Measurements from ENCODE around the gene SOX11. TPM values are rescaled to one million over a fixed set of nuclear protein-coding genes. Genes with fewer than 3 reads are reported as not detected.

SOX11 gene
- total RNA-seq, 1 experiment from 2014 or later = 0.02 TPM

DNA sequence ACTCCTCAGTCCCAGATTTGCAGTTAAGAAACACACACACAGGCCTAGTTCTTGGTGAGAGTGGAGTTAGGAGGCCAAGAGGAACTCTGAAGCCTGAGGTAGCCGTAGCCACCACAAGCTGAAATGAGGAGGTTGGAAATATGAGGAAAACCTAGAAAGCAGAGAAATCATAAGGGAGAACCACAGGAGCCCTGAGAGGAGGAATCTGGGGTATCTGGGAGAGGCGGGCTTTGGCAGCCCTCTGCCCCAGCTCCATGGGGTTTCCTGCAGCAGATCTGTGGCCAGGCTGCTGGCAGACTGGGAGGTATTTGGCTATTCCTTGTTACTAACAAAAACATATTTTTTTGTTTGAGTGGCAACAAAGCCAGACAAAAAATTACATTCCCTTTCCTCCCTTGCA is 11.0 kb downstream of the SOX11 start:
- ChIA-PET POLR2A (no interaction called here), CTCF (no interaction called here), RAD21 (ENCODE audit: low non-redundant PET in 1 of 2, low total read pairs in 2 of 2, uncharacterized antibody in 2 of 2, unreplicated experiment in 2 of 2) (no interaction called here)
- H3K4me1 ChIP-seq (ENCODE audit: control insufficient read depth in 1 of 2, insufficient read depth in 2 of 2, low read length in 2 of 2) = no peaks in the 10 kb centered on the region
- no peak overlapping the region for H3K27ac ChIP-seq (ENCODE audit: low read depth, low read length)
- H3K9me2 ChIP-seq (ENCODE audit: insufficient read depth) = no peaks in the 10 kb centered on the region
- no peak for TF ChIP-seq REST (IDR thresholded peaks at IDR 0.05; ENCODE audit: low read depth)
- TF ChIP-seq EZH2 (IDR thresholded peaks at IDR 0.05) = no peak
- no peak for TF ChIP-seq EGR1 (IDR thresholded peaks at IDR 0.05; ENCODE audit: low read depth)
- no peak for TF ChIP-seq YY1 (IDR thresholded peaks at IDR 0.05; ENCODE audit: extremely low read depth, insufficient replicate concordance, low read depth, low read length)
- TF ChIP-seq EZH2phosphoT487 (IDR thresholded peaks at IDR 0.05; ENCODE audit: borderline replicate concordance) = no peak
- TF ChIP-seq JUND (IDR thresholded peaks at IDR 0.05) = no peak
- TF ChIP-seq SP1 (IDR thresholded peaks at IDR 0.05; ENCODE audit: low read depth) = no peak
- no peak for TF ChIP-seq ELF1 (IDR thresholded peaks at IDR 0.05; ENCODE audit: borderline replicate concordance, low read depth)
- no peak for TF ChIP-seq CBX3 (IDR thresholded peaks at IDR 0.05; ENCODE audit: low read depth)
- no peak for TF ChIP-seq ZFX (IDR thresholded peaks at IDR 0.05)
- TF ChIP-seq, protein P1, sequence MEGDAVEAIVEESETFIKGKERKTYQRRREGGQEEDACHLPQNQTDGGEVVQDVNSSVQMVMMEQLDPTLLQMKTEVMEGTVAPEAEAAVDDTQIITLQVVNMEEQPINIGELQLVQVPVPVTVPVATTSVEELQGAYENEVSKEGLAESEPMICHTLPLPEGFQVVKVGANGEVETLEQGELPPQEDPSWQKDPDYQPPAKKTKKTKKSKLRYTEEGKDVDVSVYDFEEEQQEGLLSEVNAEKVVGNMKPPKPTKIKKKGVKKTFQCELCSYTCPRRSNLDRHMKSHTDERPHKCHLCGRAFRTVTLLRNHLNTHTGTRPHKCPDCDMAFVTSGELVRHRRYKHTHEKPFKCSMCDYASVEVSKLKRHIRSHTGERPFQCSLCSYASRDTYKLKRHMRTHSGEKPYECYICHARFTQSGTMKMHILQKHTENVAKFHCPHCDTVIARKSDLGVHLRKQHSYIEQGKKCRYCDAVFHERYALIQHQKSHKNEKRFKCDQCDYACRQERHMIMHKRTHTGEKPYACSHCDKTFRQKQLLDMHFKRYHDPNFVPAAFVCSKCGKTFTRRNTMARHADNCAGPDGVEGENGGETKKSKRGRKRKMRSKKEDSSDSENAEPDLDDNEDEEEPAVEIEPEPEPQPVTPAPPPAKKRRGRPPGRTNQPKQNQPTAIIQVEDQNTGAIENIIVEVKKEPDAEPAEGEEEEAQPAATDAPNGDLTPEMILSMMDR (IDR thresholded peaks at IDR 0.05 in 2 of 3, conservative IDR thresholded peaks at IDR 0.05 in 1 of 3; ENCODE audit: borderline replicate concordance in 1 of 3, insufficient read depth in 1 of 3, low read depth in 2 of 3, low read length in 2 of 3) = no peak
- no peak for TF ChIP-seq TCF7L2 (IDR thresholded peaks at IDR 0.05; ENCODE audit: borderline replicate concordance, extremely low read depth, insufficient read depth, insufficient read length)
- TF ChIP-seq FOSL1 (IDR thresholded peaks at IDR 0.05; ENCODE audit: low read depth) = no peak
- TF ChIP-seq CEBPB (IDR thresholded peaks at IDR 0.05; ENCODE audit: low read depth) = no peak
- TF ChIP-seq ZNF274 (IDR thresholded peaks at IDR 0.05; ENCODE audit: low read depth, low read length) = no peak
- no peak for TF ChIP-seq POLR2A (IDR thresholded peaks at IDR 0.05; ENCODE audit: borderline replicate concordance, extremely low read depth, insufficient read depth, insufficient read length)
- no peak for TF ChIP-seq POLR2AphosphoS5 (IDR thresholded peaks at IDR 0.05; ENCODE audit: low read depth, low read length)
- no peak overlapping the region for H2AFZ ChIP-seq (ENCODE audit: low read depth, low read length, poor library complexity, severe bottlenecking)
- BruUV-seq (replicated peaks) = no TSS peak
- ATAC-seq (no peak), DNase-seq (ENCODE audit: low read depth, low spot score) (no peak)
- no peaks in the 10 kb centered on the region for H3K36me3 ChIP-seq (ENCODE audit: control insufficient read depth in 1 of 2, insufficient read depth in 2 of 2, low read length in 2 of 2)
- intact Hi-C loops (cut with micrococcal nuclease) = no loop called here
- H3K4me3 ChIP-seq (replicated peaks in 1 of 2; ENCODE audit: low read depth in 1 of 2, low read length in 2 of 2) = no peak overlapping the region
- H3K9ac ChIP-seq (ENCODE audit: low read length) = no peak overlapping the region
- H4K20me1 ChIP-seq (ENCODE audit: insufficient read depth) = no peaks in the 10 kb centered on the region
- H3K9me3 ChIP-seq (ENCODE audit: control insufficient read depth in 1 of 2, insufficient read depth in 1 of 2, low read depth in 1 of 2, low read length in 2 of 2) = peaks cover 10 to 15% of the 10 kb centered on the region in 2 experiments; a peak in 2 of 4 replicates
- H3K79me2 ChIP-seq (ENCODE audit: insufficient read depth, low read length) = no peaks in the 10 kb centered on the region
- no peaks in the 10 kb centered on the region for H3K27me3 ChIP-seq (ENCODE audit: insufficient read depth, low read length)
- H3K4me2 ChIP-seq (ENCODE audit: low read length) = no peak overlapping the region

Data from HCT116 (cell line).